NCI-H774 (cell line): ENCODE measurements around the gene GPATCH1.

Experiments
- DNase-seq: peaks from one replicate; lab custom pipeline; 2025; lab: John Stamatoyannopoulos, UW

Gene GPATCH1

GRCh38 chr19:33063753-33064457 lies 17.1 kb upstream of the GPATCH1 start:
- DNase-seq = no peak

- DNase-seq = peak; percentile 28
Measured at GRCh38 chr19:33064458-33064791, 16.6 kb upstream of the GPATCH1 start.

DNA sequence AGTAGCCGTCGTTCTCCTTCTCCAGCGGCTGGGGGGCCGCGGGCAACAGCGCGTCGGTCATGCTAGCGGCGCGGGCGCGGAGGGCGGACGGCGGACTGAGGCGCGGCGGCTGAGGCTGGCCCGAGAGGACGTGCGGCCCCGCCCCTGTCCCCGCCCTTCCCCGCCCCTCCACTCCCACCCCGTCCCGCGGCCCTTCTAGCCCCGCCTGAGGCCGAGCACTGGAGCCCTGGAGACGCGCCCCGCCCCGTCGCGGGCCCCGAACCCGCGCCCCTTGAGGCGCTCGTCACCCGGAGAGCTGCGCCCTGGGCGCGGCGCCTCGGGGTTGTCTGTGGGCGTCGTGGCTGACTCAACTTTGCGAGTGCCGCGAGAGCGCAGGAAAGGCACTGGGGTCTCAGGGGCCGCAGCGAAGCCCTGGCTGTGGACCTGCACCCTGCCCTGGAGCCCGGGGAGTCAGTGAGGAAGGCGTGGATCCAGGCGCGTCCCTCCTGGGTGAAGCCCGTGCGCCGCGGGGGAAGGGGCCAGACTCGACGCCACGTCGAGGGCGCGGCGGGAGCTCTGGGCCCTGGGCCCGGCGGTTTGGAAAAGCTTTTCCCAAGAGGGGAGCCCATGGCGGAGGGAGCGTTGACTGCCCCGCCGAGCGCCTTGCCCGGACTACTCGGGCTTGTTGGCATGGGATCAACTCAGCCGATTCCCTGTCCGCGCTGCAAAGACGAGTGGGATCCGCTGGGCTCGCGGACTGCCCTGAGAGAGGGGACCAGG lies 16.0 kb upstream of the GPATCH1 start, which contains the start of gene RHPN2:
Gene RHPN2, minus strand, starts transcription at position 97 of the 759 bp plus-strand sequence. Its CDS starts 36 bp downstream, at position 61.
- peak; percentile 45 for DNase-seq

- no peak for DNase-seq
Measured at GRCh38 chr19:33066543-33066942, 14.4 kb upstream of the GPATCH1 start.

DNA sequence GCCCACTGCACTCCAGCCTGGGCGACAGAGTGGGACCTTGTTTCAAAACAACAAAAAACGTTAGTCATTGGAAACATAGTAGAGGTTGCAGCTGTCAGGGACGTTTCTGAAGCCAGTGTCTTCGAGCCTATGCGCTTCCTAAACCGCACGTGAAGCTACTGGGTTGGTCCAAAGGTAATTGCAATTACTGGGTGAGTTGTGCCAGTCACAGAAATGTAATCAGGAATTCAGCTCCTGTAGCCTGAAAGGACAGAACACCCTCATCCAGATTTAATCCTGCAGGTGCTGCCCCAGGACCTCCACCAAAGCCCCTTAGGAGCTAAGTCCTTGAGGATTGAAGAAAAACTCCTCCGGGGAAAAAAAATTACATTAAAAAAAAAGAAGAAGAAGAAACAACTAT lies 13.9 kb upstream of the GPATCH1 start:
- DNase-seq = no peak

DNA sequence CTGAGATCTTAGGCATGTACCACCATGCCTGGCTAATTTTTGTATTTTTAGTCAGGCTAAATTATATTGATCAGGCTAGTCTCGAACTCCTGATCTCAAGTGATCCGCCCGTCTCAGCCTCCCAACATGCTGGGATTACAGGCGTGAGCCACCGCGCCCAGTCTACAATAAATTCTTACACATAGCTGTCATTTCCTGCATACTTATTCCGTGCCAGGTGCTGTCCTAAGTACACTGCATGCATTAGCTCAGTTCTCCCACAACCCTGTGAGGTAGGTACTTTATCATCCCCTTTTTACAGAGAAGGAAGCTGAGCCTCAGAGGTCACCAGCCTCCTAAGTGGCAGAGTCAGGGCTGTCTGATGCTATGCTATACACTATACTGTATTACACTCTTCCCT lies 9.1 kb upstream of the GPATCH1 start:
- no peak for DNase-seq

GRCh38 chr19:33075519-33075918 lies 5.5 kb upstream of the GPATCH1 start:
- no peak for DNase-seq

DNA sequence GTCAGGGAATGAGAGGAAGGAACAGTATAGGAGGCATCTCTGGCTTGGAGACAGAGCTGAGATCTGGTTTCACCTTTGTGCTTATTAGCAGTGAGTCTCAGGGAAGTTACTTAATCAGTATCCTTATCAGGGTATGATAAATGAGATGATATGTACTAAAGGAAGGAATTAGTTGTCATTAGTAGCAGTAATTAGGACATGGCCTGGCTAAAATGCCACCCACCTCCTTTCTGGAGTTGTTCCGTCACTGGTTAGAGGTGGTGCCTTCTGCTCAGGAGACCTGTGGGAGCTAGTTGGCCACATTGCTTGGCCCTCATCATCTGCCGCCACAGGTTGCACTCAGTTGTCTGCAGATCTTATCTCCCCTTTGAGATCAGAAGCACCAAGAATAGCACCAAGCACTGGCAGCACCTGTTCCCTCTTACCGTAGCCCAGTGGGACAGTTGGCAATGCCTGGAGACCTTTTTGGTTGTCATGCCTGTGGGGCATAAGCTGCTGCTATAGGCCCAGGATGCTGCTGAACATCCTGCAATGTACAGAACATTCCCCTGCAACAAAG lies 4.7 kb downstream of the GPATCH1 start:
- DNase-seq = no peak

- no peak for DNase-seq
Measured at GRCh38 chr19:33086955-33087354, 6.0 kb downstream of the GPATCH1 start.

DNA sequence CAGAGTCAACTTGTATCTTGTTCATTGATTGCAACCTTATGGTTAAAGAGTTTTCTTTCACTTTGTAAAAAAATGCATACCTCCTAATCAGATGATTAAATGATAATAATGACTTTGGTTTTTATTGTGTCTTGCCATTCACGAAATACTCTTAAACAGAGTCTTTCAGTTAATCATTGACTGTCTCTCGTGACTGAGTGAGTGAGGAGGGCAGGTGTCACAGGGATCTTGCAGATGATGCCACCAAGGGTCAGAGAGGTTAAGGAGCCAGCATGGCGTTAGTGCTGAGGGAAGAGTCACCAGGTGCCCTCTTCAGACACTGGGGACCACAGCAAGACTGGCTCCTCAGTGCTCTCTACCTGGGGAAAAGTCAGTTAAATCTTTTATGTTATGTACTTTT lies 8.0 kb downstream of the GPATCH1 start:
- DNase-seq = no peak

GRCh38 chr19:33090179-33090578 lies 9.2 kb downstream of the GPATCH1 start:
- DNase-seq = no peak

DNA sequence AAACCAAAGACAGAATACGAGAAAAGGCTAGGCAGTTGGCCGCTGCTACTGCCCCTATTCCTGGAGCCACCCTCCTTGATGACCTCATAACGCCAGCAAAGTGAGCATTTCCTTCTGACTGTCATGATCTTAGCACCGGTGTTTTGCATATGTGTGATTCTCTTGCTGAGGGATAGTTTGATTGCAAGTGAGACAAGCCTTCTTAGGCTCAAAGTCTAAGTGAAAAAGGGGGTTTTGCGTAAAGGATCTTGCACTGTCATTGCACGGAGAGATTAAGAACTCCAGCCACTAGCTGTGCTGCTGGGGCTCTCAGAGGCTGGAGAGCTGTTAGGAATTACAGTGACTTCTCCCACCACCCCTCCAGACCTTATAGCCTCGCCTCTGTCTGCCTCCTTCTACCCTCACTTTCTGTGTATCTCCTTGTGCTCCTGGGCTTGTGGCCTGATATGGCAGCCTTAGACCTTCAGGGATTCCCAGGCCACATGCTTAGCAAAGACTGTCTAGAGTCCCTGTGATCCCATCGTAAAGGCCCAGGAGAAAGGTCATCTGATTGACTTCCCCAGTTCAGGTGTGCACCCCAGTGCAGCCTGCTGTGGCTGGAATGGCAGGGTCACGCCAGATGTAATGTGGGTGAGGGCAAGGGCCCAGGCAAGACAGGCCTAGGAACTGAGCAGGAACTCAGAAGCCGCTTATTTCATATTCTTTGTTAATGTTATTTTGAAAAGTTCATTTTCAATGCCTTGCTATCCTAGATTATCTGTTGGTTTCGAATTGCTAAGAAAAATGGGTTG lies 12.6 kb downstream of the GPATCH1 start:
- DNase-seq = no peak

GRCh38 chr19:33094436-33095067 lies 13.6 kb downstream of the GPATCH1 start:
- DNase-seq = no peak

- no peak for DNase-seq
Measured at GRCh38 chr19:33096005-33096404, 15.0 kb downstream of the GPATCH1 start.

DNA sequence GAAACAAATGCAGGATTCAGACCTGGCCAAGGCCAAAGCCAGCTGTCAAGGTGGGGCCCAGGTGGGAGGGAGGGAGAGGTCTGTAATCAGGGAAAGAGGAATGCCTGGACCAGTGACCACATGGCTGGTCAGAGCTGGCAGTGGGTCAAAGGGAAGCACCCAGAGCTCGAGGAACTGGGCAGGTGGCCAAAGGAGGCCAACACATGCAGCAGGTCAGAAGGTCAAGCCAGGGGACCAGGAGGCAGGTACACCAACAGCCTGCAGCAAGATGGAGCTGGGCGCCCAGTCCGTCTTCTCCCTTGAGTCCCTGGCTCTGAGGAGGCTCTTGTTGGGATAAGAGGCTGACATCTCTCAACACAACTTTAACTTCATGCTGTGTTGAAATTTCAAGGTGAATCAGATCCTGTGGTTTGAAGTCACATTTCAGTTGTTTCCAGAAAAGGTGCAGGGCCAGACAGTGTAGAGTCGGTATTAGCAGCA lies 17.1 kb downstream of the GPATCH1 start:
- DNase-seq = no peak

DNA sequence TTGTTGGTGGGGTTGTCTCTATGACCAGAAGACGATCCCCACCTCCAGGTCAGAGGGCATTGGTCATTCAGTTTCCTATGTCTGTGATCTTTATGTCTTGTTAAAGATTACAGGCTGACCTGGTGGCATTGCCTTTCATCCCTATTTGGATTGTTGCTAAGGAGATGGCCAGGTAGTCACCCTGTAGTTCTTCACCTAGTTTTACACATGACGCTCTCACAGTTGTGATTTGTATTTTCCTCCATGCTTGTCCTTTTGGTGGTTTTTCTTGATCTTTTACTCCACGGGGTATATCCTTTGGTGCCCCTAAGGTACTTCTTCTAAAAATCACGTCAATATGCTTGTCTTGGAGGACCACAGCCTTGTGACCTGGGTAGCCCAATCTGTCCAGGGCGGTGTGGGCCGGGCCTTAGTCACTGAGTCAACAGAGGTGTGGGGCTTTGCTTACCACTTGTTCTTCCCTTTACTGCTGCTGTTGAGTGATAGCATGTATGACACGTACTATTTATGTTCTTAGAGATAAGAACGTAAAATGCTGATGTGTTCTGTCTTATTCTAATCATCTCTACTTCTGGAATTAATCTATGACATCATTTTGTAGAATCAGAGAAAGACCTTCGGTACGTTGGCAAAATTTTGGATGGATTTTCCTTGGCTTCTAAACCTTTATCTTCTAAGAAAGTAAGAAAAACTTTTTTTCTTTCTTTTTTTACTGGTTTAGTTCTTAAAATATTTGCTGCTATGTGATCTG lies 20.1 kb downstream of the GPATCH1 start:
- no peak for DNase-seq

- no peak for DNase-seq
Measured at GRCh38 chr19:33102893-33103292, 21.9 kb downstream of the GPATCH1 start.

GRCh38 chr19:33108161-33108560 lies 27.2 kb downstream of the GPATCH1 start:
- no peak for DNase-seq

GRCh38 chr19:33110137-33110910 lies 29.3 kb downstream of the GPATCH1 start:
- DNase-seq = no peak

DNA sequence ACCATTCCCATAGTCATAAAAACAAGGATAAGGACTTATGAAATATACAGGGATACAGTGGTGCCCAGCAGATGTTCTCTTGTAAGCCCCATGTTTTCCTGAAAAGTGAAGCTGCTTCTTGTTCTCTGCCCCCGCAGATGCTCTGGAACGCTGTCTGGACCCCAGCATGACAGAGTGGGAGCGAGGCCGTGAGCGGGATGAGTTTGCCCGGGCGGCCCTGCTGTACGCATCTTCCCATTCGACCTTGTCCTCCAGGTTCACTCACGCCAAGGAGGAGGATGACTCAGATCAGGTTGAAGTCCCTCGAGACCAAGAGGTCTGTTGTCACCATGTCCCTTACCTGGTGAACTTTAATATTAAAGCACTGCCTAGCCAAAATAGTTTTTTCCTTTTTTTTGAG lies 30.6 kb downstream of the GPATCH1 start:
- DNase-seq = no peak
